ENCODE results near the gene TCERG1L. TPM values are rescaled to one million over a fixed set of nuclear protein-coding genes. Genes with fewer than 3 reads are reported as not detected.
A peak's percentile ranks its signal among the peaks of the same experiment; 100 is the strongest.

Gene TCERG1L
- total and polyA plus RNA-seq, 5 donors from 2014 or later = not detected

DNA sequence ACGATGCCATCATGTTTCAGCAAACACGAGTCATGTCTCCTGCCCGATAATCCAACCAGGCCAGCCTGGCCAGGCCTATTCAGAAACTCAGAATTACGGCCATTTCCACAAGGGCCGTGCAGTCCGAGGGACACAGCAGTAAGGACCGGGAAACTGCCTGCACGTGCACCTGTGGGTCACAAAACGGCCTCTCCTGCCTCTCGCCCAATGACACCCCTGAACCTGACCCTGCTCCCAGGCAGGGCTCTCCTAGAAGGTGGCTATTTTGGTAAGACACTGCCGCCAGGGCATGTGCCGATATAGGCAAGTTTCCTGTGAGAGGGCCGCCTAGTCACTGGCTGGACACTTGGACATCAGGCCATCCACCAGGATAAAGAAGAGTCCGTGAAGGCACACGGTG, 196.7 kb downstream of the TCERG1L start:
- no peaks in the 10 kb centered on the region for H3K9me3 ChIP-seq (ENCODE audit: control insufficient read depth in 2 of 2, low read length in 2 of 2)
- Mint-ChIP-seq H3K27ac (no peak overlapping the region), H3K4me1 (no peaks in the 10 kb centered on the region)

DNA sequence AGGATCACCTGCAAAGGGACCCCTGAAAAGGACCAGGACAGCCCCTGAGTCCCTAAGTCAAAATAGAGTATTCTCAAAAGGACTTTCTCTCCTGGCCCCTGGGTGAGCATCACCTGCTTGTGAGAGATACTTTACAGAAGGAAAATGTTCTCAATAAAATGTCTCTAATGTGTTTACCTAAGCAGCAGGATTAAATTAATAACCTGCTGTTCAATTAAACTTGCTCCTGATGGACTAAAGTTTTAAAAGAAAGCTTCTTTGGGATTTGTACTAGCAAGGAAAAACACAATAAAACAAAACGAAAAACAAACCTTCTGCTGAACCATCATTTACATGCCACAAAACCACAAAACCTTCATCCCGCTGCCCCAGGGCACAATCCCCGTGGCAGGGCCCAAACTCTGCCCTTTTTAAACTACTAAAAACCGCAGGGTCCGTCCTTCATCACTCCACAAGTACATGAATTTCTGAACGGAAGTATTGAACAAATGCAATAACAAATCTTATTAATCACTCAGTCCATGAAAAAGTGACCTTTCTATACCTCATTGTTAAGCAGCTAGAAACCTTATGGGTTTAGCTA, 197.7 kb downstream of the TCERG1L start:
- H3K36me3 ChIP-seq (ENCODE audit: control insufficient read depth, insufficient read depth, low read length) = no peaks in the 10 kb centered on the region
- Mint-ChIP-seq H3K36me3 (no peaks in the 10 kb centered on the region), H3K9me3 (peaks cover 0 to 3% (median 0%) of the 10 kb centered on the region in 7 donors), H3K4me3 (no peak overlapping the region), H3K27me3 (no peaks in the 10 kb centered on the region), H3K4me1 (no peaks in the 10 kb centered on the region), H3K27ac (no peak overlapping the region)
- DNase-seq (no peak), ATAC-seq (ENCODE audit: low read depth in 2 of 2) (no peak)
- no peak overlapping the region for H3K4me3 ChIP-seq (ENCODE audit: low read depth, low read length)
- no peaks in the 10 kb centered on the region for H3K9me3 ChIP-seq (ENCODE audit: control insufficient read depth in 2 of 2, low read length in 2 of 2)
- H3K4me1 ChIP-seq (ENCODE audit: control insufficient read depth, insufficient read depth, low read length, poor library complexity, severe bottlenecking) = no peaks in the 10 kb centered on the region
- H3K27ac ChIP-seq (ENCODE audit: insufficient read depth, low read length, poor library complexity, severe bottlenecking) = no peak overlapping the region
- no peaks in the 10 kb centered on the region for H3K27me3 ChIP-seq (ENCODE audit: control insufficient read depth, insufficient read depth, low read length)

More for the DNA sequence above, 196.7 kb downstream of the TCERG1L start:
- Histone ChIP-seq H3K4me3 (ENCODE audit: low read depth, low read length) (no peak overlapping the region), H3K36me3 (ENCODE audit: control insufficient read depth, insufficient read depth, low read length) (no peaks in the 10 kb centered on the region), H3K4me1 (ENCODE audit: control insufficient read depth, insufficient read depth, low read length, poor library complexity, severe bottlenecking) (no peaks in the 10 kb centered on the region), H3K27me3 (ENCODE audit: control insufficient read depth, insufficient read depth, low read length) (no peaks in the 10 kb centered on the region), H3K27ac (ENCODE audit: insufficient read depth, low read length, poor library complexity, severe bottlenecking) (no peak overlapping the region)
- H3K9me3 Mint-ChIP-seq = peaks cover 0 to 2% (median 0%) of the 10 kb centered on the region in 7 donors
- DNase-seq = no peak
- H3K27me3 Mint-ChIP-seq = no peaks in the 10 kb centered on the region
- H3K4me3 Mint-ChIP-seq = no peak overlapping the region
- no peak for ATAC-seq (ENCODE audit: low read depth in 2 of 2)
- H3K36me3 Mint-ChIP-seq = no peaks in the 10 kb centered on the region

DNA sequence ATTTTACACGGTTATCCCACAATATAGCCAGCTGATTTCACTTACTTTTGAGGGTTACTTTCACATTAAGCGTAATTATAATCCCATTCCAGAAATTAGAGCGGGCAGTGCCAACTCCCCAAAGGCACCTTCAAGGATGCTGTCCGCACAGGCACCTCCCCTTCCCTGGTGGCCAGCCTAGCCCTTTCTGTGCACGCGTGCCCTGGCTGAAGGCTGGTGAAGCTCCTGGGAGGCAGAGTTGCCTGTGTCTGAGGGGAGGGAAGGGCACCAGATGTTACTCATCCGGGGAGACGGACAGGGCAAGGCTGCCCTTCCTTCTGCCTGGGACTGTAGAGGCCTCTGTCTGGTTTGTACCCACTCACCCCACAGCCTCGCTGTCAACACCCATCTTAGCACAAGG, 198.4 kb downstream of the TCERG1L start:
- Mint-ChIP-seq H3K4me1 (no peaks in the 10 kb centered on the region), H3K4me3 (no peak overlapping the region), H3K9me3 (peaks cover 0 to 3% (median 0%) of the 10 kb centered on the region in 7 donors), H3K27me3 (no peaks in the 10 kb centered on the region), H3K36me3 (no peaks in the 10 kb centered on the region), H3K27ac (no peak overlapping the region)
- no peak overlapping the region for H3K4me3 ChIP-seq (ENCODE audit: low read depth, low read length)
- no peaks in the 10 kb centered on the region for H3K27me3 ChIP-seq (ENCODE audit: control insufficient read depth, insufficient read depth, low read length)
- no peaks in the 10 kb centered on the region for H3K9me3 ChIP-seq (ENCODE audit: control insufficient read depth in 2 of 2, low read length in 2 of 2)
- ATAC-seq (ENCODE audit: low read depth in 2 of 2) = no peak
- H3K27ac ChIP-seq (ENCODE audit: insufficient read depth, low read length, poor library complexity, severe bottlenecking) = no peak overlapping the region
- no peak for DNase-seq
- no peaks in the 10 kb centered on the region for H3K36me3 ChIP-seq (ENCODE audit: control insufficient read depth, insufficient read depth, low read length)
- H3K4me1 ChIP-seq (ENCODE audit: control insufficient read depth, insufficient read depth, low read length, poor library complexity, severe bottlenecking) = no peaks in the 10 kb centered on the region

DNA sequence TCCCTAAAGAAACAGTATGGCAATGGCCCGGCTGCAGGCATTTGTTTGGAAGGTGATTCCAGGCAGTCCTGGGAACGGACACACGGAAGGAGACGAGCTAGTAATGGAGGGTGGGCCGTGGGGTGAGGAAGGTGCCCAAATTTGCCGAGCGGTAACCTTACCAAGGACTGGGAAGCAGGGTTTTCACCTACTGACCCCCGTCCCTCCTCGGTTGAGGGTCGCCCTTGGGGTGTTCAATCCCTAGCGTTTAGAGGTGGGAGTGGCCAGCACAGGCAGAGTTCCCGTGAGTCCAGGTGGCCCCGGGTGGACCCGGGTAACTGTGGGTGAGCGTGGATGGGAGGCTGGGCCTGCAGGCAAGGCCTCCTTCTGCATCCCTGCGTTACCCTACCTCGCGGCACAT, 198.8 kb downstream of the TCERG1L start:
- H3K9me3 Mint-ChIP-seq = peaks cover 0 to 5% (median 0%) of the 10 kb centered on the region in 7 donors
- H3K4me1 ChIP-seq (ENCODE audit: control insufficient read depth, insufficient read depth, low read length, poor library complexity, severe bottlenecking) = no peaks in the 10 kb centered on the region
- H3K4me1 Mint-ChIP-seq = no peaks in the 10 kb centered on the region
- no peaks in the 10 kb centered on the region for H3K27me3 Mint-ChIP-seq
- no peaks in the 10 kb centered on the region for H3K36me3 Mint-ChIP-seq
- H3K4me3 ChIP-seq (ENCODE audit: low read depth, low read length) = no peak overlapping the region
- ATAC-seq (ENCODE audit: low read depth in 2 of 2) (no peak), DNase-seq (no peak)
- H3K36me3 ChIP-seq (ENCODE audit: control insufficient read depth, insufficient read depth, low read length) = no peaks in the 10 kb centered on the region
- H3K9me3 ChIP-seq (ENCODE audit: control insufficient read depth in 2 of 2, low read length in 2 of 2) = no peaks in the 10 kb centered on the region
- H3K27ac ChIP-seq (ENCODE audit: insufficient read depth, low read length, poor library complexity, severe bottlenecking) = no peak overlapping the region
- no peaks in the 10 kb centered on the region for H3K27me3 ChIP-seq (ENCODE audit: control insufficient read depth, insufficient read depth, low read length)
- no peak overlapping the region for H3K4me3 Mint-ChIP-seq
- no peak overlapping the region for H3K27ac Mint-ChIP-seq

DNA sequence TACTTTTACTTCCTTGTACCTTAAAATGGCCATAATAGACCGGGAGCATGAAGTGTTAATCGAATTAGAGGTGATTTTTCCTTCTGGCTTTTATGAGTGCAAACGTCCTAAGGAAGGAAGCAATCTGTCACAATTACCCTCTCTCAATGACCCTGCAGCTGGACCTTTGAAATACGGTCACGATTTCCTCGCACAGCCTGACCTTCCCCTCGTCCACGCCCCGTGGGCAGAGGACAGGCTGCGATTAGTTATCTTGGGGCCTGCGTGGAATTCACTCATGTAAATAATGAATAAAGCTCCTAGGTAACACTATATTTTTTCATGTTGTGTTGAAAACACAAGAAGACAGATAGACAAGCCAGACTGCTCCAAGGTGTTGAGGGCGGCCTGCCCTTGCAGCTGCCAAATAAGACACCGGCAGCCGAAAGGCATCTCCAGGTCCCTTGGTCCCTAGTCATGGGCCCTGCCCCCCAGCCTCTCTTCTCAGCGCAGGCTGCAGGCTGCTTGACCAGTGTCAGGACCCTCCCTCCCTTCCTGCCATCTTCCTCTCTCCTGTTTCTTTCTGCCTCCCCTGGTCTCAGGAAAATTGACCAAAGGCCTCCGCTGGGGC, 199.9 kb downstream of the TCERG1L start:
- Histone ChIP-seq H3K36me3 (ENCODE audit: control insufficient read depth, insufficient read depth, low read length) (no peaks in the 10 kb centered on the region), H3K4me1 (ENCODE audit: control insufficient read depth, insufficient read depth, low read length, poor library complexity, severe bottlenecking) (no peaks in the 10 kb centered on the region), H3K27ac (ENCODE audit: insufficient read depth, low read length, poor library complexity, severe bottlenecking) (no peak overlapping the region), H3K4me3 (ENCODE audit: low read depth, low read length) (no peak overlapping the region), H3K27me3 (ENCODE audit: control insufficient read depth, insufficient read depth, low read length) (no peaks in the 10 kb centered on the region), H3K9me3 (ENCODE audit: control insufficient read depth in 2 of 2, low read length in 2 of 2) (no peaks in the 10 kb centered on the region)
- no peaks in the 10 kb centered on the region for H3K36me3 Mint-ChIP-seq
- no peaks in the 10 kb centered on the region for H3K27me3 Mint-ChIP-seq
- H3K27ac Mint-ChIP-seq = no peak overlapping the region
- H3K9me3 Mint-ChIP-seq = peaks cover 0 to 7% (median 0%) of the 10 kb centered on the region in 7 donors
- ATAC-seq (ENCODE audit: low read depth in 2 of 2) = no peak
- no peak for DNase-seq
- no peaks in the 10 kb centered on the region for H3K4me1 Mint-ChIP-seq
- H3K4me3 Mint-ChIP-seq = no peak overlapping the region

DNA sequence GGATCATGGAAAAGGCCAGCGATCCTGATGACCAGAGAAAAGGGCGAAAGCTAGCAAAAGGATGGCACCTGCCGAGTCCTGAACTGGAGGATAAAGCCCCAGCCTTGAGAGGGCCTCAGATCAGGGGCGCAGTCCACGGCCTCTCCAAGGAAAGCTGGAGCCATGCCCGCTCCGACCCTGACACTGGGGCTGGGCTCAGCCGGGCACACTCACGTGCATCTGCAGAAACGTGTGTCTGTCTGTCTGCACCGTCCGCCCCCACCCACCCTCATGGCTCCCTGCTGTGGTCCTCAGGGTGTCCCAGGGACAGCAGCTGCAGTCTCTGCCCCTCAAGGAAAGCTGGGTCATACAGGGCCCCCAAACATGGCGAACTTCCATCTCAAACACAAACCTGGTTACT, 200.5 kb downstream of the TCERG1L start:
- no peak for DNase-seq
- Histone ChIP-seq H3K9me3 (ENCODE audit: control insufficient read depth in 2 of 2, low read length in 2 of 2) (no peaks in the 10 kb centered on the region), H3K4me3 (ENCODE audit: low read depth, low read length) (no peak overlapping the region), H3K36me3 (ENCODE audit: control insufficient read depth, insufficient read depth, low read length) (no peaks in the 10 kb centered on the region), H3K27ac (ENCODE audit: insufficient read depth, low read length, poor library complexity, severe bottlenecking) (no peak overlapping the region), H3K4me1 (ENCODE audit: control insufficient read depth, insufficient read depth, low read length, poor library complexity, severe bottlenecking) (no peaks in the 10 kb centered on the region), H3K27me3 (ENCODE audit: control insufficient read depth, insufficient read depth, low read length) (no peaks in the 10 kb centered on the region)
- Mint-ChIP-seq H3K36me3 (no peaks in the 10 kb centered on the region), H3K4me1 (no peaks in the 10 kb centered on the region), H3K27me3 (no peaks in the 10 kb centered on the region), H3K9me3 (peaks cover 0 to 8% (median 0%) of the 10 kb centered on the region in 7 donors), H3K27ac (no peak overlapping the region), H3K4me3 (no peak overlapping the region)
- ATAC-seq (ENCODE audit: low read depth in 2 of 2) = no peak

DNA sequence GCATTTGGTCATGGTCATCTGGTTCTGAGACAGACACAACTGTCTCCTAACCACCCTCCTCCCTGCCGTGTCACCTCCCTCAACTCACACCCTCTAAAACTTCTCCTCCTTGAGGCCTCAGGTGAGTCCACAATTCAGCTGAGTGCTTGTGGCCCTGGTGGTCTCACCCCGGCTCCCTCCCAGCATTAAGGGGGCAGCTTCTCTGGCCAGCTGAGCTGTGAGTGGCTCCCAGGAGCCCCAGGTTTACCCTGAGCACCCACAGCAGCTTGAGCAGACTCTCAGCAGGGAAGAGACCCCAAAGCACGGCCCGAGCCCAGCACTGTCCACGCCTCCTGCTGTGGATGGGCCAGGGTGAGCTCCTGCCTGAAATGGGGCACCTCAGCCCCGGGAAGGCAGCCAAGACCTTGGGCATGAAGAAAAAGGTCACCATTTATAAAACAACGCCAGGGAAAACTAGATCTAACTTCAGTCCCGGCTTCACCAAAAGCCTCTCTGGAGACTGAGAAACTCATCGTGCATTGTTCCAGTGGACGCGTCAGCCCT, 201.2 kb downstream of the TCERG1L start:
- Histone ChIP-seq H3K9me3 (ENCODE audit: control insufficient read depth in 2 of 2, low read length in 2 of 2) (no peaks in the 10 kb centered on the region), H3K27ac (ENCODE audit: insufficient read depth, low read length, poor library complexity, severe bottlenecking) (no peak overlapping the region), H3K4me1 (ENCODE audit: control insufficient read depth, insufficient read depth, low read length, poor library complexity, severe bottlenecking) (no peaks in the 10 kb centered on the region), H3K4me3 (ENCODE audit: low read depth, low read length) (no peak overlapping the region), H3K27me3 (ENCODE audit: control insufficient read depth, insufficient read depth, low read length) (no peaks in the 10 kb centered on the region), H3K36me3 (ENCODE audit: control insufficient read depth, insufficient read depth, low read length) (no peaks in the 10 kb centered on the region)
- Mint-ChIP-seq H3K27ac (no peak overlapping the region), H3K27me3 (no peaks in the 10 kb centered on the region), H3K4me1 (no peaks in the 10 kb centered on the region), H3K9me3 (peaks cover 0 to 8% (median 0%) of the 10 kb centered on the region in 7 donors), H3K36me3 (no peaks in the 10 kb centered on the region), H3K4me3 (no peak overlapping the region)
- DNase-seq (no peak), ATAC-seq (ENCODE audit: low read depth in 2 of 2) (no peak)

DNA sequence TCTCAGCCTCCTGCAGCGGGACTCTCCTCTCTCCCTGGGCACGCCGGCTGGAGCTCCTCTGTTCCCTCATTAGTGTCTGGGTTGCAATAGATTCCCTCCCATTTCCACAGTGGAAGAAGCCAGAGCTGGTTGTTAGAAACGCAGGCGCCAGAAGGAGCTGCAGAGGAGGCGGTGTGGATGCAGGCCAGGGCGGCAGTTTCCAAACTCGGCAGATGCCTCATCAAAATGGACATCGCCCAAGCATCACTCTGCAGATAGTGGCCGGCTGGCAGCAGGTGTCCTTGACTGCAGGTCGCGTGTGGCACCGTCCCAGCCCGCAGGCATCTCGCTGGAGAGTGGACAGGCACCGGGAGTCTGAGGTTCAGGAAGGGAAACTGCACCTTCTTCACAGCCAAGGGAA, 201.8 kb downstream of the TCERG1L start:
- peaks cover 0 to 8% (median 2%) of the 10 kb centered on the region in 7 donors for H3K9me3 Mint-ChIP-seq
- H3K4me3 Mint-ChIP-seq = no peak overlapping the region
- H3K36me3 Mint-ChIP-seq = no peaks in the 10 kb centered on the region
- ATAC-seq (ENCODE audit: low read depth in 2 of 2) (no peak), DNase-seq (no peak)
- H3K36me3 ChIP-seq (ENCODE audit: control insufficient read depth, insufficient read depth, low read length) = no peaks in the 10 kb centered on the region
- H3K9me3 ChIP-seq (ENCODE audit: control insufficient read depth in 2 of 2, low read length in 2 of 2) = no peaks in the 10 kb centered on the region
- H3K27ac ChIP-seq (ENCODE audit: insufficient read depth, low read length, poor library complexity, severe bottlenecking) = no peak overlapping the region
- H3K4me3 ChIP-seq (ENCODE audit: low read depth, low read length) = no peak overlapping the region
- H3K27ac Mint-ChIP-seq = peak overlapping the region in 1 of 3 donors; percentile 14
- no peaks in the 10 kb centered on the region for H3K27me3 ChIP-seq (ENCODE audit: control insufficient read depth, insufficient read depth, low read length)
- H3K27me3 Mint-ChIP-seq = no peaks in the 10 kb centered on the region
- H3K4me1 ChIP-seq (ENCODE audit: control insufficient read depth, insufficient read depth, low read length, poor library complexity, severe bottlenecking) = no peaks in the 10 kb centered on the region
- H3K4me1 Mint-ChIP-seq = no peaks in the 10 kb centered on the region
